Lower lobe of right lung (tissue), 2 donors: ENCODE data around the gene AFF3. TPM values are rescaled to one million over a fixed set of nuclear protein-coding genes. Genes with fewer than 3 reads are reported as not detected.

Experiments
- ATAC-seq, 2 donors: fragments of 200-7000 bp; cut with Tn5 transposase; one replicate each; pipeline ENCODE4 v1.9.1; 2020 to 2022; ENCODE audit warnings: mild to moderate bottlenecking in 2 of 2, moderate library complexity in 2 of 2
- DNase-seq: peaks from one replicate; pipeline ENCODE4 v3.0.0-alpha.2; 2020
- H3K27ac ChIP-seq: fragments of 200-600 bp; one replicate; pipeline ENCODE4 v1.8.0; 2022
- H3K27me3 ChIP-seq: fragments of 200-600 bp; one replicate; pipeline ENCODE4 v1.8.0; 2022; ENCODE audit warnings: low read depth
- H3K36me3 ChIP-seq: fragments of 200-600 bp; one replicate; pipeline ENCODE4 v1.8.0; 2022; ENCODE audit warnings: mild to moderate bottlenecking
- H3K4me1 ChIP-seq: fragments of 200-600 bp; one replicate; pipeline ENCODE4 v1.8.0; 2022
- H3K4me3 ChIP-seq: fragments of 200-600 bp; one replicate; pipeline ENCODE4 v1.8.0; 2022; ENCODE audit warnings: mild to moderate bottlenecking
- H3K9me3 ChIP-seq: fragments of 200-600 bp; one replicate; pipeline ENCODE4 v1.8.0; 2022
- CTCF ChIP-seq: fragments of 200-600 bp; IDR thresholded peaks from one replicate; pipeline ENCODE4 v1.8.0; 2022; ENCODE audit warnings: antibody characterized with exemption, mild to moderate bottlenecking
- intact Hi-C: fragments of 100-400 bp; cut with DNase I; formaldehyde crosslinking; loops from one replicate; pipeline ENCODE4 v1.11.0; 2022
- total RNA-seq: library from RNA; stranded (reverse); fragmentation: NEBNext Ultra II Directional; extraction: Animal tissue kit (Norgen Biotek cat#: 25700); gene quantifications from one replicate; pipeline ENCODE4 v1.2.1, GENCODE V29; 2021
- donor health status: DM: no; HTN: yes; CAD: no; lungs with severe emphysema.

The AFF3 gene
- total RNA-seq, 1 donor from 2014 or later: 57.3 TPM

DNA sequence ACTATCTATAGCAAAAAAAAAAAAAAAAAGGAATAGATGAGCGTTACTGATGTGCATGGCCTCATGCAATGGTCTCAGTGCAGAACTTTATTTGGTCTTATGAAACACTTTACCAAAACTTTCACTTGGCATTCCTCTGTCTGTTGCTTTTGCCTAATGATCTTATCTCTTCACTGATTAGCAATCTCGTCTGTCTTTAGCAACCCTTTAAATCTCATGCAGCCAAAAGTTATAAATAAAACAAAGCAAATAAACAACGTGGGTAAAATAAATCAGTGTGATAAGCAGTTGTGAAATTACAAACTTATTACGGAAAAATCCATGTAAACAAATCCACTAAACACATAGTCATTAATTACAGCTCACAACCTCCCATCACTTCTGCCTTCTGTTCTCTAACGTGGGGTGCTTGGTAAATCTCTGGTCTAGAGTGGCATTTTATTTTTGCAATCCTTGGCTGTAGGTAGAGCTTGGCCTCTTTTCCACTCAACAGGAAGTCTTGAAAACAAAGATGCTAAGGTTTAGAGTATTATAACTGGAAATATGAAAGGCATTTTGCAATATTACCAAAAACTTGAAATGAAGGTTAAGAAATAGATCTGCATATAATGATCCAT is 288.0 kb downstream of the AFF3 start:
- no peak for TF ChIP-seq CTCF
- no peaks in the 10 kb centered on the region for H3K36me3 ChIP-seq
- H3K27ac ChIP-seq: no peak overlapping the region
- H3K27me3 ChIP-seq: no peaks in the 10 kb centered on the region
- peaks cover 9% of the 10 kb centered on the region for H3K4me1 ChIP-seq
- no peak overlapping the region for H3K4me3 ChIP-seq
- no peak for ATAC-seq
- intact Hi-C loops: no loop called here
- DNase-seq: no peak
- no peaks in the 10 kb centered on the region for H3K9me3 ChIP-seq

DNA sequence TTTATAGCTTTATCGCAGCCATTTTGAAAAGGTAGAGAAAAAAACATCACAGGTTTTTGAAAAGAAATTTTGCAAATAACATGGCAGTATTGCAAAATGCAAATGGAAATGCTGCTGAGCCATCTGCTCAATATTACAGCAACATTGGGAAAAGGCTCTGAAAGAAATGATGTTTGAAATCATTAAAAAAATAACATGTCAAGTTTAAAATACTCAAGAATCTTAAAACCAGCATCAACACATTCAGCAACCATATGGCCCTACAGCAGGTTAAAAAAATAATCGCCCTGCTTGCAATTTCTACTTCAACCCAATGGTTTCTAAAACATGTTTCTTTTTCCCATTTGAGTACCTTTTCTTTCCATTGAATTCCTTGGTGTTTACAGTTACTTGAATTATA is 289.4 kb downstream of the AFF3 start:
- peaks cover 9% of the 10 kb centered on the region for H3K4me1 ChIP-seq
- H3K27me3 ChIP-seq: no peaks in the 10 kb centered on the region
- no peak overlapping the region for H3K27ac ChIP-seq
- H3K4me3 ChIP-seq: no peak overlapping the region
- H3K9me3 ChIP-seq: no peaks in the 10 kb centered on the region
- ATAC-seq: no peak
- no peak for TF ChIP-seq CTCF
- DNase-seq: no peak
- no peaks in the 10 kb centered on the region for H3K36me3 ChIP-seq
- intact Hi-C loops: no loop called here

- Histone ChIP-seq H3K9me3 (no peaks in the 10 kb centered on the region), H3K36me3 (no peaks in the 10 kb centered on the region), H3K4me1 (peaks cover 9% of the 10 kb centered on the region), H3K27ac (no peak overlapping the region), H3K27me3 (no peaks in the 10 kb centered on the region), H3K4me3 (no peak overlapping the region)
- TF ChIP-seq CTCF: no peak
- no peak for DNase-seq
- ATAC-seq: no peak
- intact Hi-C loops: no loop called here
These were observed 289.9 kb downstream of the AFF3 start for GRCh38 chr2:99852376-99852934.

- H3K4me1 ChIP-seq: peaks cover 9% of the 10 kb centered on the region
- H3K27ac ChIP-seq: no peak overlapping the region
- TF ChIP-seq CTCF: no peak
- H3K27me3 ChIP-seq: no peaks in the 10 kb centered on the region
- intact Hi-C loops: no loop called here
- H3K36me3 ChIP-seq: no peaks in the 10 kb centered on the region
- H3K9me3 ChIP-seq: no peaks in the 10 kb centered on the region
- no peak overlapping the region for H3K4me3 ChIP-seq
- no peak for ATAC-seq
- no peak for DNase-seq
These were observed 290.6 kb downstream of the AFF3 start for GRCh38 chr2:99851811-99852210.

DNA sequence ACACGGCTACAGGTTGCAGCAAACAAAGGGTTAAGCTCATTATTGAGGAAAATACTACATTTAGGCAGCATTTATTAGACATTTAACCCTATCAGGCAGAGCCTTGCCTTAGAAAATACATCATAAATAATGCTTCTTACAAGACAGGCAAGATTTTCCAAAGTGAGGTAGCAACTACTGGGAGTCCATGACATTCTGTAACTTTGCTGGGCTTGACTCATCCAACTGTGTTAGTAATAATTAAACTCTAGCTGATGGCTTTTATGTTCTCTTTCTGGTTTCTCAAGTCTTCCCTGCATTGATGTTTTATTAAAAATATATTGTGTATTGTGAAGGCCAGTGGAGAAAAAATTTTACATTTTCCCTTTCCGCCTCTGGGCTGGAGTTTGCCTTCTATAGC is 291.3 kb downstream of the AFF3 start:
- no peak for DNase-seq
- intact Hi-C loops: no loop called here
- Histone ChIP-seq H3K9me3 (no peaks in the 10 kb centered on the region), H3K4me3 (no peak overlapping the region), H3K27ac (no peak overlapping the region), H3K27me3 (no peaks in the 10 kb centered on the region), H3K36me3 (no peaks in the 10 kb centered on the region), H3K4me1 (peaks cover 9% of the 10 kb centered on the region)
- TF ChIP-seq CTCF: no peak
- no peak for ATAC-seq
